GM12874 (cell line): ENCODE results near the gene STK32B.

Source experiments
- CTCF ChIP-seq: IDR thresholded peaks from 2 replicates; pipeline ENCODE4 v1.5.1; 2011; ENCODE audit warnings: low read depth, mild to moderate bottlenecking, control low read depth, low read length, moderate library complexity; ENCODE audit not compliant: insufficient read depth

The STK32B gene

GRCh38 chr4:5366421-5366820 lies 315.1 kb downstream of the STK32B start:
- no peak for TF ChIP-seq CTCF

- TF ChIP-seq CTCF: no peak
These were observed 317.1 kb downstream of the STK32B start for GRCh38 chr4:5368426-5368825.

GRCh38 chr4:5370286-5370685 lies 319.0 kb downstream of the STK32B start:
- no peak for TF ChIP-seq CTCF

- no peak for TF ChIP-seq CTCF
These were observed 320.3 kb downstream of the STK32B start for GRCh38 chr4:5371415-5372190.

GRCh38 chr4:5372198-5372597 lies 320.9 kb downstream of the STK32B start:
- no peak for TF ChIP-seq CTCF

GRCh38 chr4:5373327-5373726 lies 322.0 kb downstream of the STK32B start:
- TF ChIP-seq CTCF: no peak

GRCh38 chr4:5374592-5374991 lies 323.3 kb downstream of the STK32B start:
- TF ChIP-seq CTCF: no peak
